OCI-LY3 (cell line): ENCODE results near the gene SPECC1L.

Experiments
- H2AFZ ChIP-seq: fragments of 200-600, 300-600 bp; shearing (Covaris generic); 2 replicates; pipeline ENCODE4 v1.6.0; 2014; ENCODE audit warnings: antibody characterized with exemption, low read depth, low read length
- H3K27ac ChIP-seq: fragments of 200-600, 300-600 bp; sonication (generic); 2 replicates; pipeline ENCODE4 v1.5.1; 2014; ENCODE audit warnings: mild to moderate bottlenecking, low read length, moderate library complexity, mixed read lengths
- H3K27me3 ChIP-seq: fragments of 200-600, 300-600 bp; sonication (generic); 2 replicates; pipeline ENCODE4 v1.6.1; 2014; ENCODE audit warnings: low read depth, low read length, mixed read lengths
- H3K36me3 ChIP-seq: fragments of 200-600, 300-600 bp; sonication (generic); replicated peaks from 2 replicates; pipeline ENCODE3; 2014; ENCODE audit warnings: low read depth, low read length, mixed read lengths
- H3K4me1 ChIP-seq: fragments of 300-600, 200-600 bp; sonication (generic); 2 replicates; pipeline ENCODE4 v1.6.1; 2014; ENCODE audit warnings: low read length, mixed read lengths
- H3K4me2 ChIP-seq: fragments of 200-600, 300-600 bp; sonication (generic); 2 replicates; pipeline ENCODE4 v1.6.1; 2014; ENCODE audit warnings: low read length, mixed read lengths
- H3K4me3 ChIP-seq: fragments of 300-600, 200-600 bp; sonication (generic); 2 replicates; pipeline ENCODE4 v1.5.1; 2014; ENCODE audit warnings: antibody characterized with exemption, mild to moderate bottlenecking, low read length, moderate library complexity
- H3K79me2 ChIP-seq: fragments of 300-600, 200-600 bp; shearing (Covaris generic); 2 replicates; pipeline ENCODE4 v1.6.1; 2014; ENCODE audit warnings: mild to moderate bottlenecking, low read length, mixed read lengths
- H3K9ac ChIP-seq: fragments of 300-600, 200-600 bp; shearing (Covaris generic); 2 replicates; pipeline ENCODE4 v1.6.0; 2014; ENCODE audit warnings: mild to moderate bottlenecking, low read length, moderate library complexity
- H3K9me3 ChIP-seq: fragments of 200-600, 300-600 bp; shearing (Covaris generic); 2 replicates; pipeline ENCODE4 v1.6.1; 2014; ENCODE audit warnings: low read length, mixed read lengths; ENCODE audit not compliant: insufficient read depth
- H4K20me1 ChIP-seq: fragments of 200-600, 300-600 bp; sonication (generic); 2 replicates; pipeline ENCODE4 v1.6.1; 2016; ENCODE audit warnings: low read length, mixed read lengths; ENCODE audit not compliant: insufficient read depth
- EZH2phosphoT487 ChIP-seq: fragments of 200-600 bp; shearing (Covaris generic); IDR thresholded peaks from 2 replicates; pipeline ENCODE4 v1.6.1; 2018; ENCODE audit warnings: antibody characterized with exemption, mixed run types, low read depth
- TF ChIP-seq, protein P1 (sequence below): fragments of 200-600, 300-600 bp; sonication (generic); IDR thresholded peaks from 2 replicates; pipeline ENCODE4 v1.5.1; 2014; ENCODE audit warnings: antibody characterized with exemption, low read length, low read depth

SPECC1L gene

GRCh38 chr22:24413271-24413670 lies 142.6 kb downstream of the SPECC1L start:
- Histone ChIP-seq H3K79me2 (no peaks in the 10 kb centered on the region), H3K9ac (no peak overlapping the region), H3K4me3 (no peak overlapping the region), H3K36me3 (peaks cover 19% of the 10 kb centered on the region), H4K20me1 (no peaks in the 10 kb centered on the region), H3K9me3 (no peaks in the 10 kb centered on the region), H3K4me1 (no peaks in the 10 kb centered on the region), H3K4me2 (no peak overlapping the region), H2AFZ (no peak overlapping the region), H3K27ac (no peak overlapping the region), H3K27me3 (no peaks in the 10 kb centered on the region)
- TF ChIP-seq EZH2phosphoT487, result no peak
- TF ChIP-seq, protein P1, sequence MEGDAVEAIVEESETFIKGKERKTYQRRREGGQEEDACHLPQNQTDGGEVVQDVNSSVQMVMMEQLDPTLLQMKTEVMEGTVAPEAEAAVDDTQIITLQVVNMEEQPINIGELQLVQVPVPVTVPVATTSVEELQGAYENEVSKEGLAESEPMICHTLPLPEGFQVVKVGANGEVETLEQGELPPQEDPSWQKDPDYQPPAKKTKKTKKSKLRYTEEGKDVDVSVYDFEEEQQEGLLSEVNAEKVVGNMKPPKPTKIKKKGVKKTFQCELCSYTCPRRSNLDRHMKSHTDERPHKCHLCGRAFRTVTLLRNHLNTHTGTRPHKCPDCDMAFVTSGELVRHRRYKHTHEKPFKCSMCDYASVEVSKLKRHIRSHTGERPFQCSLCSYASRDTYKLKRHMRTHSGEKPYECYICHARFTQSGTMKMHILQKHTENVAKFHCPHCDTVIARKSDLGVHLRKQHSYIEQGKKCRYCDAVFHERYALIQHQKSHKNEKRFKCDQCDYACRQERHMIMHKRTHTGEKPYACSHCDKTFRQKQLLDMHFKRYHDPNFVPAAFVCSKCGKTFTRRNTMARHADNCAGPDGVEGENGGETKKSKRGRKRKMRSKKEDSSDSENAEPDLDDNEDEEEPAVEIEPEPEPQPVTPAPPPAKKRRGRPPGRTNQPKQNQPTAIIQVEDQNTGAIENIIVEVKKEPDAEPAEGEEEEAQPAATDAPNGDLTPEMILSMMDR, result no peak

- Histone ChIP-seq H3K4me1 (no peaks in the 10 kb centered on the region), H3K4me3 (no peak overlapping the region)
- TF ChIP-seq, protein P1, result no peak
- no peak for TF ChIP-seq EZH2phosphoT487
Observed at GRCh38 chr22:24413736-24414385, 143.2 kb downstream of the SPECC1L start.

GRCh38 chr22:24414523-24414922 lies 143.9 kb downstream of the SPECC1L start:
- Histone ChIP-seq H4K20me1 (no peaks in the 10 kb centered on the region), H3K9me3 (no peaks in the 10 kb centered on the region), H3K27ac (no peak overlapping the region), H3K4me2 (no peak overlapping the region), H2AFZ (no peak overlapping the region), H3K27me3 (no peaks in the 10 kb centered on the region), H3K4me3 (no peak overlapping the region), H3K4me1 (no peaks in the 10 kb centered on the region), H3K79me2 (no peaks in the 10 kb centered on the region), H3K36me3 (peaks cover 19% of the 10 kb centered on the region), H3K9ac (no peak overlapping the region)
- TF ChIP-seq, protein P1, result no peak
- no peak for TF ChIP-seq EZH2phosphoT487

More at GRCh38 chr22:24413736-24414385, 143.2 kb downstream of the SPECC1L start:
- Histone ChIP-seq H3K27me3 (no peaks in the 10 kb centered on the region), H2AFZ (no peak overlapping the region), H3K9me3 (no peaks in the 10 kb centered on the region), H3K36me3 (peaks cover 19% of the 10 kb centered on the region), H3K27ac (no peak overlapping the region), H3K79me2 (no peaks in the 10 kb centered on the region), H3K9ac (no peak overlapping the region), H4K20me1 (no peaks in the 10 kb centered on the region), H3K4me2 (no peak overlapping the region)

- Histone ChIP-seq H4K20me1 (no peaks in the 10 kb centered on the region), H3K4me2 (no peak overlapping the region), H3K9ac (no peak overlapping the region), H3K4me1 (no peaks in the 10 kb centered on the region), H3K79me2 (no peaks in the 10 kb centered on the region), H3K36me3 (peaks cover 19% of the 10 kb centered on the region), H3K9me3 (no peaks in the 10 kb centered on the region), H2AFZ (no peak overlapping the region), H3K27me3 (no peaks in the 10 kb centered on the region), H3K4me3 (no peak overlapping the region), H3K27ac (no peak overlapping the region)
- TF ChIP-seq, protein P1, result no peak
- no peak for TF ChIP-seq EZH2phosphoT487
Observed at GRCh38 chr22:24414984-24415945, 144.6 kb downstream of the SPECC1L start.
